ENCODE measurements around the gene FGD2.
"Not testable (repeated sequence)": the region's sequence is repeated elsewhere in the genome, so short reads cannot be mapped to it uniquely, and the experiment has no call there.

- not testable (repeated sequence) for TF ChIP-seq CTCF (conservative IDR thresholded peaks at IDR 0.05; ENCODE audit: low read depth in 2 of 2); EZH2phosphoT487 (IDR thresholded peaks at IDR 0.05; ENCODE audit: unreplicated experiment); EZH2 (IDR thresholded peaks at IDR 0.05; ENCODE audit: low read depth, unreplicated experiment); POLR2AphosphoS5 (IDR thresholded peaks at IDR 0.05; ENCODE audit: low read depth); REST (IDR thresholded peaks at IDR 0.05; ENCODE audit: unreplicated experiment); CREB1 (CRISPR knock-in tag; IDR thresholded peaks at IDR 0.05; ENCODE audit: low read depth); ETS1 (IDR thresholded peaks at IDR 0.05); STAT1 (IDR thresholded peaks at IDR 0.05; ENCODE audit: unreplicated experiment)
Measured at GRCh38 chr6:37058984-37059343, 53.5 kb downstream of the FGD2 start.
